ENCODE results near the gene CFAP74. TPM values are rescaled to one million over a fixed set of nuclear protein-coding genes. Genes with fewer than 3 reads are reported as not detected.

The CFAP74 gene
- total RNA-seq, 1 experiment from 2014 or later = 0.28 TPM

DNA sequence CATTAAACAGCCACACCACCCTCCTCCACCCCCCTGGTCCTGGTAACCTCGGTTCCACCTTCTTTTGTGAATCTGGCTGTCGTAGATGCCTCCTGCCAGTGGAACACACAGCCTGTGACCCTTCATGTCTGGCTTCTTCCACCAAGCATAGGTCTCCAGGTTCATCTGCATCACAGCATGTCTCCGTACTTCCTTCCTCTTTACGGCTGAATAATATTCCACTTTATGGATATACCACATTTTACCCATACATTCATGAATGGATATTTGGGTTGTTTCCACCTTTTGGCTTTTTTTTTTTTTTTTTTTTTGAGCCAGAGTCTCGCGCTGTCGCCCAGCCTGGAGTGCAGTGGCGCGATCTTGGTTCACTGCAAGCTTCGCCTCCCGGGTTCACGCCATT is 100.4 kb downstream of the CFAP74 start:
- no peak overlapping the region for H3K4me2 ChIP-seq (ENCODE audit: insufficient read depth, insufficient read length, low read length)
- H3K79me1 ChIP-seq (ENCODE audit: insufficient read depth, low read depth, low read length, poor library complexity, severe bottlenecking) = no peaks in the 10 kb centered on the region
- no peak overlapping the region for H3K4ac ChIP-seq (ENCODE audit: low read depth, low read length)
- no peak overlapping the region for H3K23ac ChIP-seq (ENCODE audit: insufficient read length, low read depth, low read length)
- H3K27ac ChIP-seq (ENCODE audit: insufficient read length, low read depth, low read length) = no peak overlapping the region
- no peak for DNase-seq
- Mint-ChIP-seq H3K4me1 (peaks cover 8% of the 10 kb centered on the region in 2 experiments), H3K36me3 (ENCODE audit: insufficient read depth in 1 of 3, low read depth in 3 of 3) (no peaks in the 10 kb centered on the region), H3K27ac (no peak overlapping the region), H3K9me3 (peaks cover 6% of the 10 kb centered on the region in 2 experiments; a peak in 3 of 5 replicates), H3K4me3 (no peak overlapping the region), H3K27me3 (ENCODE audit: low read depth) (no peaks in the 10 kb centered on the region)
- no peaks in the 10 kb centered on the region for H3K9me3 ChIP-seq (ENCODE audit: control insufficient read depth, low read depth, low read length)
- no peak overlapping the region for H2BK120ac ChIP-seq (ENCODE audit: low read depth, low read length, poor library complexity, severe bottlenecking)
- no peak overlapping the region for H3K18ac ChIP-seq (ENCODE audit: insufficient read length, low read depth, low read length)
- H4K91ac ChIP-seq (ENCODE audit: insufficient read length, low read depth, low read length) = no peak overlapping the region
- no peak overlapping the region for H3K9ac ChIP-seq (ENCODE audit: extremely low read depth, insufficient read length, low read length)
- TF ChIP-seq, protein P1, sequence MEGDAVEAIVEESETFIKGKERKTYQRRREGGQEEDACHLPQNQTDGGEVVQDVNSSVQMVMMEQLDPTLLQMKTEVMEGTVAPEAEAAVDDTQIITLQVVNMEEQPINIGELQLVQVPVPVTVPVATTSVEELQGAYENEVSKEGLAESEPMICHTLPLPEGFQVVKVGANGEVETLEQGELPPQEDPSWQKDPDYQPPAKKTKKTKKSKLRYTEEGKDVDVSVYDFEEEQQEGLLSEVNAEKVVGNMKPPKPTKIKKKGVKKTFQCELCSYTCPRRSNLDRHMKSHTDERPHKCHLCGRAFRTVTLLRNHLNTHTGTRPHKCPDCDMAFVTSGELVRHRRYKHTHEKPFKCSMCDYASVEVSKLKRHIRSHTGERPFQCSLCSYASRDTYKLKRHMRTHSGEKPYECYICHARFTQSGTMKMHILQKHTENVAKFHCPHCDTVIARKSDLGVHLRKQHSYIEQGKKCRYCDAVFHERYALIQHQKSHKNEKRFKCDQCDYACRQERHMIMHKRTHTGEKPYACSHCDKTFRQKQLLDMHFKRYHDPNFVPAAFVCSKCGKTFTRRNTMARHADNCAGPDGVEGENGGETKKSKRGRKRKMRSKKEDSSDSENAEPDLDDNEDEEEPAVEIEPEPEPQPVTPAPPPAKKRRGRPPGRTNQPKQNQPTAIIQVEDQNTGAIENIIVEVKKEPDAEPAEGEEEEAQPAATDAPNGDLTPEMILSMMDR (conservative IDR thresholded peaks at IDR 0.05) = no peak
- H2BK12ac ChIP-seq (ENCODE audit: insufficient read length, low read depth, low read length) = no peak overlapping the region
- no peaks in the 10 kb centered on the region for H4K20me1 ChIP-seq (ENCODE audit: control insufficient read depth, insufficient read depth, insufficient read length)
- no CpG with 5 or more reads among the region's 12 CpGs for WGBS (ENCODE audit: extremely low coverage, insufficient read length, low lambda C conversion rate)
- no peaks in the 10 kb centered on the region for H3K27me3 ChIP-seq (ENCODE audit: insufficient read depth, low read length)
- no peak overlapping the region for H2AK5ac ChIP-seq (ENCODE audit: insufficient read length, low read length)
- H3K14ac ChIP-seq (ENCODE audit: insufficient read depth, low read length) = no peak overlapping the region
- no peaks in the 10 kb centered on the region for H3K4me1 ChIP-seq (ENCODE audit: insufficient read depth, low read length)
- no peak overlapping the region for H2BK5ac ChIP-seq (ENCODE audit: insufficient read length, low read length)
- no peak overlapping the region for H2BK20ac ChIP-seq (ENCODE audit: low read depth, low read length, poor library complexity, severe bottlenecking)
- no peak overlapping the region for H3T11ph ChIP-seq (ENCODE audit: low read length)
- no peak overlapping the region for H3K56ac ChIP-seq (ENCODE audit: insufficient read length, low read depth, low read length)
- H3K23me2 ChIP-seq (ENCODE audit: insufficient read length, low read depth, low read length, poor library complexity, severe bottlenecking) = no peaks in the 10 kb centered on the region
- no peaks in the 10 kb centered on the region for H3K79me2 ChIP-seq (ENCODE audit: insufficient read depth, low read length)
- H2BK15ac ChIP-seq (ENCODE audit: low read depth, low read length) = no peak overlapping the region
- no peak overlapping the region for H4K5ac ChIP-seq (ENCODE audit: insufficient read length, low read depth, low read length)
- H4K8ac ChIP-seq (replicated peaks; ENCODE audit: insufficient read length, low read depth, low read length) = no peak overlapping the region
- H2AFZ ChIP-seq (ENCODE audit: low read length) = no peak overlapping the region
